ENCODE results near the gene GEMIN8. TPM values are rescaled to one million over a fixed set of nuclear protein-coding genes. Genes with fewer than 3 reads are reported as not detected.
A peak's percentile ranks its signal among the peaks of the same experiment; 100 is the strongest.

GEMIN8 gene
- total and polyA plus RNA-seq, 2 donors (not counting 1 experiment from before 2014, with no cell fraction given), result 20.6 to 26.1 TPM

DNA sequence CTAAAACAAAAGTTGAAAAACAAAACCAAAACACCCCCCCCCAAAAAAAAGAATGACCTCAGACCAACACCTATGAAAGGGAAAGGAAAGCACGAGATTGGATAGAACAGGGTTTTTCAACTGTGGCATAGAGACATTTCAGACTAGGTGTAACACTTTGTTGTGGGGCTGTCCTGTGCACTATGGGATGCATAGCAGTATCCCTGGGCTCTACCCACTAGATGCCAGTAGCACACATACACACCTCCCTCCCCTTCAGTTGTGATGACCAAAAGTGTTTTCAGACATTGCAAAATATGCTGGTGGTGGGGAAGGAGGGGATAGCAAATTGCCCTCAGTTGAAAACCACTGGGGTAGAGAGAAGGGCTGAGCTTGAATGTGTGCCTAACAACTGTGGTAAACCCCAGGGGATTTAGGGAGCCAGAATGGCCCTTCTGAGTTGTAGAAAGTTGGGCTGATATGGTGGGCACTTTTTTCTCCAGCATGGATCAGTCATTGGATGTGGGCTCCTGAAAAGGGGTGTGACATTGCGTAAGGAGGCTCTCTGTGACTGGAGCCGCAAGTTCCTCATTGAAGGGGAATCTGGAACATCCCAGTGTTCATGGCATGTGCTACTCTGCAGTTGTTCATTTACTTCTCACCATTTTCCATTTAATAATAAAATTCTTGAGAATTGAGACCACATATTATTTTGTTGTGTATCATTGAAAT lies 8.8 kb upstream of the GEMIN8 start:
- no peaks in the 10 kb centered on the region for H3K79me2 ChIP-seq (ENCODE audit: control insufficient read depth, insufficient read depth, low read length)
- Mint-ChIP-seq H3K27ac (no peak overlapping the region), H3K4me3 (no peak overlapping the region), H3K4me1 (no peaks in the 10 kb centered on the region), H3K27me3 (no peaks in the 10 kb centered on the region), H3K9me3 (ENCODE audit: insufficient read depth) (no peaks in the 10 kb centered on the region)
- intact Hi-C loops (cut with micrococcal nuclease), result loop anchor here (1.0 to 10.0 kb wide), 3 partner anchors 656 to 1205 kb away; no protein-coding TSS in a partner anchor
- TF ChIP-seq EZH2 (IDR thresholded peaks at IDR 0.05; ENCODE audit: borderline replicate concordance, insufficient read depth, low read depth, low read length, poor library complexity, severe bottlenecking), result no peak
- TF ChIP-seq, protein P1, sequence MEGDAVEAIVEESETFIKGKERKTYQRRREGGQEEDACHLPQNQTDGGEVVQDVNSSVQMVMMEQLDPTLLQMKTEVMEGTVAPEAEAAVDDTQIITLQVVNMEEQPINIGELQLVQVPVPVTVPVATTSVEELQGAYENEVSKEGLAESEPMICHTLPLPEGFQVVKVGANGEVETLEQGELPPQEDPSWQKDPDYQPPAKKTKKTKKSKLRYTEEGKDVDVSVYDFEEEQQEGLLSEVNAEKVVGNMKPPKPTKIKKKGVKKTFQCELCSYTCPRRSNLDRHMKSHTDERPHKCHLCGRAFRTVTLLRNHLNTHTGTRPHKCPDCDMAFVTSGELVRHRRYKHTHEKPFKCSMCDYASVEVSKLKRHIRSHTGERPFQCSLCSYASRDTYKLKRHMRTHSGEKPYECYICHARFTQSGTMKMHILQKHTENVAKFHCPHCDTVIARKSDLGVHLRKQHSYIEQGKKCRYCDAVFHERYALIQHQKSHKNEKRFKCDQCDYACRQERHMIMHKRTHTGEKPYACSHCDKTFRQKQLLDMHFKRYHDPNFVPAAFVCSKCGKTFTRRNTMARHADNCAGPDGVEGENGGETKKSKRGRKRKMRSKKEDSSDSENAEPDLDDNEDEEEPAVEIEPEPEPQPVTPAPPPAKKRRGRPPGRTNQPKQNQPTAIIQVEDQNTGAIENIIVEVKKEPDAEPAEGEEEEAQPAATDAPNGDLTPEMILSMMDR (IDR thresholded peaks at IDR 0.05), result no peak
- WGBS (ENCODE audit: insufficient coverage), result no CpG with 5 or more reads among the region's 3 CpGs
- no peak overlapping the region for H2AFZ ChIP-seq (ENCODE audit: insufficient read depth, low read depth, low read length, poor library complexity, severe bottlenecking)
- H3K27me3 ChIP-seq (replicated peaks in 1 of 4; ENCODE audit: control extremely low read depth in 1 of 4, control insufficient read depth in 3 of 4, insufficient read depth in 4 of 4, low read length in 3 of 4), result peaks cover 0 to 17% (median 0%) of the 10 kb centered on the region in 4 experiments
- H3K4me1 ChIP-seq (ENCODE audit: control insufficient read depth in 2 of 2, insufficient read depth in 2 of 2, low read length in 2 of 2), result no peaks in the 10 kb centered on the region
- H3K27ac ChIP-seq (ENCODE audit: low read length in 2 of 2), result no peak overlapping the region
- CTCF ChIA-PET, result interaction anchor here (0.6 to 5.0 kb wide), 4 partner anchors 533 to 1204 kb away, joined by 3 to 45 read pairs (median 16); no protein-coding TSS in a partner anchor
- no peaks in the 10 kb centered on the region for H3K36me3 ChIP-seq (replicated peaks in 1 of 2; ENCODE audit: control extremely low read depth in 1 of 2, control insufficient read depth in 1 of 2, extremely low read depth in 1 of 2, insufficient read depth in 2 of 2, low read length in 1 of 2)
- POLR2A ChIA-PET, result no interaction called here
- H3K9ac ChIP-seq (ENCODE audit: low read length), result no peak overlapping the region
- no peaks in the 10 kb centered on the region for H4K20me1 ChIP-seq (ENCODE audit: control insufficient read depth, insufficient read depth, low read length, poor library complexity, severe bottlenecking)
- no peak overlapping the region for H3K4me3 ChIP-seq (ENCODE audit: control extremely low read depth in 1 of 5, extremely low read depth in 1 of 5, insufficient read depth in 1 of 5, low read depth in 2 of 5, low read length in 4 of 5)
- no peak for ATAC-seq (ENCODE audit: low read depth)
- no peak overlapping the region for H3K4me2 ChIP-seq (replicated peaks; ENCODE audit: low read depth, low read length, poor library complexity, severe bottlenecking)
- no peak for DNase-seq
- no peaks in the 10 kb centered on the region for H3K9me3 ChIP-seq (ENCODE audit: control extremely low read depth in 1 of 3, control insufficient read depth in 2 of 3, insufficient read depth in 1 of 3, low read length in 2 of 3)

DNA sequence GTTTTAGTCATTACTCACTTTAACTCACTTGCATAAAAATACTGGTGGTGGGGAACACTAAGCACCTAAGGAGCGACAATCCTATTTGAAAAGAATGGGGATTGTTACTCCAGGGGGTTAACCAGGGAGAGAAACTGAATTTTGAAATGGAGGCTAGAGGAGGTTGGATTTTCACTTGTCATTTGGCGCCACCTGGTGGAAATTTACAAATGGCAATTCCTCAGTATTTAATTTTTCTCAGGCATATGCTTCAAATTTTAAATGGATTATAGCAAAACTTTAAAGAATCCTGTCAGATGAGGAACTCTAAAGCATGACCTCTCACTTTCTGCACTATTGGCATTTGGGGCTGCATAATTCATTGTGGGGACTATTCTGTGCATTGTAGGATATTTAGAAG lies 2.7 kb upstream of the GEMIN8 start:
- H3K36me3 ChIP-seq (replicated peaks in 1 of 2; ENCODE audit: control extremely low read depth in 1 of 2, control insufficient read depth in 1 of 2, extremely low read depth in 1 of 2, insufficient read depth in 2 of 2, low read length in 1 of 2), result no peaks in the 10 kb centered on the region
- POLR2A ChIA-PET, result no interaction called here
- peaks cover 12 to 18% of the 10 kb centered on the region in 2 donors for H3K4me1 ChIP-seq (ENCODE audit: control insufficient read depth in 2 of 2, insufficient read depth in 2 of 2, low read length in 2 of 2)
- H3K27ac Mint-ChIP-seq, result peak overlapping the region; percentile 61
- H2AFZ ChIP-seq (ENCODE audit: insufficient read depth, low read depth, low read length, poor library complexity, severe bottlenecking), result peak overlapping the region; percentile 40
- H3K4me2 ChIP-seq (replicated peaks; ENCODE audit: low read depth, low read length, poor library complexity, severe bottlenecking), result no peak overlapping the region
- ATAC-seq (ENCODE audit: low read depth) (no peak), DNase-seq (peak; percentile 71)
- peak overlapping the region in 1 of 2 donors; percentile 22 for H3K27ac ChIP-seq (ENCODE audit: low read length in 2 of 2)
- intact Hi-C loops (cut with micrococcal nuclease), result loop anchor here (1.0 to 10.0 kb wide), 5 partner anchors 282 to 1640 kb away; partner anchors contain the start of gene PRPS2
- peaks cover 0 to 20% (median 0%) of the 10 kb centered on the region in 4 experiments for H3K27me3 ChIP-seq (replicated peaks in 1 of 4; ENCODE audit: control extremely low read depth in 1 of 4, control insufficient read depth in 3 of 4, insufficient read depth in 4 of 4, low read length in 3 of 4)
- no peak overlapping the region for H3K4me3 Mint-ChIP-seq
- CTCF ChIA-PET, result interaction anchor here (0.6 to 2.7 kb wide), 18 partner anchors 34 to 528 kb away, joined by 3 to 76 read pairs (median 4); partner anchors contain the start of genes OFD1, TCEANC and TRAPPC2
- peaks cover 21% of the 10 kb centered on the region for H3K4me1 Mint-ChIP-seq
- no peaks in the 10 kb centered on the region for H3K27me3 Mint-ChIP-seq
- peaks cover 8% of the 10 kb centered on the region for H3K79me2 ChIP-seq (ENCODE audit: control insufficient read depth, insufficient read depth, low read length)
- no peak overlapping the region for H3K4me3 ChIP-seq (ENCODE audit: control extremely low read depth in 1 of 5, extremely low read depth in 1 of 5, insufficient read depth in 1 of 5, low read depth in 2 of 5, low read length in 4 of 5)
- H3K9me3 ChIP-seq (ENCODE audit: control extremely low read depth in 1 of 3, control insufficient read depth in 2 of 3, insufficient read depth in 1 of 3, low read length in 2 of 3), result no peaks in the 10 kb centered on the region
- WGBS (ENCODE audit: insufficient coverage), result no CpG with 5 or more reads among the region's 2 CpGs
- TF ChIP-seq, protein P1 (IDR thresholded peaks at IDR 0.05), result peak; percentile 69
- no peak for TF ChIP-seq EZH2 (IDR thresholded peaks at IDR 0.05; ENCODE audit: borderline replicate concordance, insufficient read depth, low read depth, low read length, poor library complexity, severe bottlenecking)
- H3K9me3 Mint-ChIP-seq (ENCODE audit: insufficient read depth), result no peaks in the 10 kb centered on the region
- H3K9ac ChIP-seq (ENCODE audit: low read length), result no peak overlapping the region
- H4K20me1 ChIP-seq (ENCODE audit: control insufficient read depth, insufficient read depth, low read length, poor library complexity, severe bottlenecking), result no peaks in the 10 kb centered on the region
